WTC11 (cell line): ENCODE data around the gene GET4. TPM values are rescaled to one million over a fixed set of nuclear protein-coding genes. Genes with fewer than 3 reads are reported as not detected.

ENCODE experiments used
- ATAC-seq: fragments of 200-7000 bp; cut with Tn5 transposase; 2 replicates; pipeline ENCODE4 v1.10.0; 2021; ENCODE audit warnings: mild to moderate bottlenecking, moderate library complexity
- CTCF ChIA-PET: fragments of 300-600 bp; sonication (Branson Sonifier 250); formaldehyde crosslinking; loops from one replicate; lab custom pipeline; 2021; ENCODE audit warnings: antibody characterized with exemption; lab: Charles Lee
- POLR2A ChIA-PET: fragments of 350-600 bp; sonication (Branson Sonifier 250); formaldehyde crosslinking; loops from one replicate; lab custom pipeline; 2021; ENCODE audit warnings: antibody characterized with exemption; lab: Charles Lee
- DNase-seq: peaks from one replicate; pipeline ENCODE4 v3.0.0; 2021; ENCODE audit warnings: low spot score
- H3K27ac Mint-ChIP-seq: 2 replicates; pipeline ENCODE4 v1.8.0; 2021; ENCODE audit warnings: mixed read lengths
- H3K27me3 Mint-ChIP-seq: 2 replicates; pipeline ENCODE4 v1.8.0; 2021; ENCODE audit warnings: low read depth, mild to moderate bottlenecking, moderate library complexity, mixed read lengths
- H3K36me3 Mint-ChIP-seq: 2 replicates; pipeline ENCODE4 v1.8.0; 2021; ENCODE audit warnings: mixed read lengths
- H3K4me1 Mint-ChIP-seq: 2 replicates; pipeline ENCODE4 v1.8.0; 2022; ENCODE audit warnings: mixed read lengths
- H3K4me3 Mint-ChIP-seq: 2 replicates; pipeline ENCODE4 v1.8.0; 2021; ENCODE audit warnings: mild to moderate bottlenecking, moderate library complexity, mixed read lengths
- H3K9me3 Mint-ChIP-seq: 2 replicates; pipeline ENCODE4 v1.8.0; 2021; ENCODE audit warnings: mixed read lengths
- ESRRA ChIP-seq: sonication (generic); formaldehyde crosslinking; IDR thresholded peaks from 2 replicates; pipeline ENCODE4 v1.8.1; 2022; ENCODE audit warnings: mild to moderate bottlenecking, missing genetic modification reagents, borderline replicate concordance
- FOXP1 ChIP-seq: sonication (generic); formaldehyde crosslinking; IDR thresholded peaks from 2 replicates; pipeline ENCODE4 v1.8.0; 2022; ENCODE audit warnings: missing genetic modification reagents, mild to moderate bottlenecking, moderate library complexity, borderline replicate concordance
- GTF2I ChIP-seq: fragments of 250-450 bp; sonication (Bioruptor Pico); conservative IDR thresholded peaks from 2 replicates; pipeline ENCODE4 v1.4.0; 2021; ENCODE audit warnings: mild to moderate bottlenecking
- TEAD1 ChIP-seq: sonication (generic); formaldehyde crosslinking; IDR thresholded peaks from 2 replicates; pipeline ENCODE4 v1.8.0; 2022; ENCODE audit warnings: mild to moderate bottlenecking, missing genetic modification reagents
- ZNF219 ChIP-seq: sonication (generic); formaldehyde crosslinking; IDR thresholded peaks from 2 replicates; pipeline ENCODE4 v1.8.0; 2023; ENCODE audit warnings: missing genetic modification reagents, mild to moderate bottlenecking, borderline replicate concordance
- total RNA-seq: library from RNA; stranded (reverse); gene quantifications from 3 replicates; pipeline ENCODE4 v1.2.3, GENCODE V29; 2021
- TF ChIP-seq, protein P1 (sequence below): sonication (generic); formaldehyde crosslinking; IDR thresholded peaks from 2 replicates; pipeline ENCODE4 v1.8.0; 2022; ENCODE audit warnings: missing genetic modification reagents
- TF ChIP-seq, protein P2 (sequence below): sonication (generic); formaldehyde crosslinking; IDR thresholded peaks from 2 replicates; pipeline ENCODE4 v1.8.1; 2022; ENCODE audit warnings: missing genetic modification reagents, borderline replicate concordance
- TF ChIP-seq, protein P3 (sequence below): fragments of 250-450 bp; sonication (Bioruptor Pico); IDR thresholded peaks from 2 replicates; pipeline ENCODE4 v1.9.0; 2021; ENCODE audit warnings: mild to moderate bottlenecking
- TF ChIP-seq, protein P4 (sequence below): sonication (generic); formaldehyde crosslinking; IDR thresholded peaks from 2 replicates; pipeline ENCODE4 v1.8.1; 2022; ENCODE audit warnings: low read depth, mild to moderate bottlenecking, moderate library complexity, missing genetic modification reagents, borderline replicate concordance
- TF ChIP-seq, protein P5 (sequence below): sonication (generic); formaldehyde crosslinking; IDR thresholded peaks from 2 replicates; pipeline ENCODE4 v1.8.0; 2023; ENCODE audit warnings: missing genetic modification reagents, mild to moderate bottlenecking, borderline replicate concordance
- TF ChIP-seq, protein P6 (sequence below): sonication (generic); formaldehyde crosslinking; IDR thresholded peaks from 2 replicates; pipeline ENCODE4 v1.8.0; 2022; ENCODE audit warnings: mild to moderate bottlenecking, missing genetic modification reagents

Gene GET4
- total RNA-seq, 1 experiment from 2014 or later: 73.0 TPM

DNA sequence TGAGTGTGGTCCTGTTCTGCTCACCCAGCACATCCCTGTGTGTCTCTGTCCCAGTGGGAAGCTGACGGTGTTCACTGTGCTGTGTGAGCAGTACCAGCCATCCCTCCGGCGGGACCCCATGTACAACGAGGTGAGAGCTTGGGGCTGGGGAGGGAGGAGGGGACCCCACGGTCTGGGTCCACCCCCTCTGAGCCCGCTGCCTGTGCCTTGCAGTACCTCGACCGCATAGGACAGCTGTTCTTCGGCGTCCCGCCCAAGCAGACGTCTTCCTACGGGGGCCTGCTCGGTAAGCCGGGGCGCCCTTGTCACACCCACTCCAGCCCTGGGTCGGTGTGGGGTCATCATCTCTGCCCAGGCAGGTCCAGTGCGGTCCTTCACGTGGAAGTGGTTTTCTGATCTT lies 17.3 kb downstream of the GET4 start (continued):
- TF ChIP-seq, protein P1, sequence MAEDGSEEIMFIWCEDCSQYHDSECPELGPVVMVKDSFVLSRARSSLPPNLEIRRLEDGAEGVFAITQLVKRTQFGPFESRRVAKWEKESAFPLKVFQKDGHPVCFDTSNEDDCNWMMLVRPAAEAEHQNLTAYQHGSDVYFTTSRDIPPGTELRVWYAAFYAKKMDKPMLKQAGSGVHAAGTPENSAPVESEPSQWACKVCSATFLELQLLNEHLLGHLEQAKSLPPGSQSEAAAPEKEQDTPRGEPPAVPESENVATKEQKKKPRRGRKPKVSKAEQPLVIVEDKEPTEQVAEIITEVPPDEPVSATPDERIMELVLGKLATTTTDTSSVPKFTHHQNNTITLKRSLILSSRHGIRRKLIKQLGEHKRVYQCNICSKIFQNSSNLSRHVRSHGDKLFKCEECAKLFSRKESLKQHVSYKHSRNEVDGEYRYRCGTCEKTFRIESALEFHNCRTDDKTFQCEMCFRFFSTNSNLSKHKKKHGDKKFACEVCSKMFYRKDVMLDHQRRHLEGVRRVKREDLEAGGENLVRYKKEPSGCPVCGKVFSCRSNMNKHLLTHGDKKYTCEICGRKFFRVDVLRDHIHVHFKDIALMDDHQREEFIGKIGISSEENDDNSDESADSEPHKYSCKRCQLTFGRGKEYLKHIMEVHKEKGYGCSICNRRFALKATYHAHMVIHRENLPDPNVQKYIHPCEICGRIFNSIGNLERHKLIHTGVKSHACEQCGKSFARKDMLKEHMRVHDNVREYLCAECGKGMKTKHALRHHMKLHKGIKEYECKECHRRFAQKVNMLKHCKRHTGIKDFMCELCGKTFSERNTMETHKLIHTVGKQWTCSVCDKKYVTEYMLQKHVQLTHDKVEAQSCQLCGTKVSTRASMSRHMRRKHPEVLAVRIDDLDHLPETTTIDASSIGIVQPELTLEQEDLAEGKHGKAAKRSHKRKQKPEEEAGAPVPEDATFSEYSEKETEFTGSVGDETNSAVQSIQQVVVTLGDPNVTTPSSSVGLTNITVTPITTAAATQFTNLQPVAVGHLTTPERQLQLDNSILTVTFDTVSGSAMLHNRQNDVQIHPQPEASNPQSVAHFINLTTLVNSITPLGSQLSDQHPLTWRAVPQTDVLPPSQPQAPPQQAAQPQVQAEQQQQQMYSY (CRISPR knock-in tag): no peak

DNA sequence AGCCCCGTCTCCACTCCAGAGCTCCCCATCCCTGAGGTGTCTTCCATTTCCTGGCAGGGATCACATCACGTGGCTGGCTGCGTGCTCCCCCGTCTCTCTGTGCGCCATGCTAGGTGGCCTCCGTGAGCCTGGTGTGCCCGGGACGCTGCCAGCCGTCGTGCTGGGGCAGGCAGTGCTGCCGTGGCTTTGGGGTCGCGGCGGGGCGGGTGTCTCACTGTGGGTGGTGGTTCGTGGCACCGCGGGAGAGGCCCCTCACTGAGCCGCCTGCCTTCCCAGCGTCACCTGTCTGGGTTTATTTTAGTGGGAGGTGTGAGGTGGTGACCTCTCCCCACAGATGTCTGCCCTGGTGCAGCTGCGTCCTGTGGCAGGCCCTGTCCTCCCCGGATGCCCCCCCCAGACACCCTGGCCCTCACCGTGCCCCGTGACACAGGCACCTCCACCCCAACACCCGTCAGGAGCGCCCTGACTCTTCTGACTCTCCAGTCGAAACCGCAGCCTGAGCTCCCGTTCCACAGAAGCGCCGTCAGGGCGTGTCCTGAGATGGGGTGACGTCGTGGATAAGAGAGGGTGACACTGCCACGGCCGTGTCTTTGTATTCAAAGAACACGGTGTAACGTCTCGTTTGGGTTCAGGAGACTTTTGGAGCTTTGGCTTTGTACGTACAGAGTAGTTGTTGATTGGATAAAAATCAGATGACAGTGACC lies 18.0 kb downstream of the GET4 start:
- no peaks in the 10 kb centered on the region for H3K9me3 Mint-ChIP-seq
- ATAC-seq (no peak), DNase-seq (no peak)
- no peak overlapping the region for H3K27ac Mint-ChIP-seq
- H3K4me1 Mint-ChIP-seq: no peaks in the 10 kb centered on the region
- H3K27me3 Mint-ChIP-seq: no peaks in the 10 kb centered on the region
- no peak overlapping the region for H3K4me3 Mint-ChIP-seq
- ChIA-PET CTCF (interaction anchor here (1.2 kb wide), 1 partner anchor 9 kb away, joined by 3 read pairs; no protein-coding TSS in a partner anchor), POLR2A (no interaction called here)
- TF ChIP-seq FOXP1 (CRISPR knock-in tag) (no peak), ESRRA (no peak)
- TF ChIP-seq, protein P2, sequence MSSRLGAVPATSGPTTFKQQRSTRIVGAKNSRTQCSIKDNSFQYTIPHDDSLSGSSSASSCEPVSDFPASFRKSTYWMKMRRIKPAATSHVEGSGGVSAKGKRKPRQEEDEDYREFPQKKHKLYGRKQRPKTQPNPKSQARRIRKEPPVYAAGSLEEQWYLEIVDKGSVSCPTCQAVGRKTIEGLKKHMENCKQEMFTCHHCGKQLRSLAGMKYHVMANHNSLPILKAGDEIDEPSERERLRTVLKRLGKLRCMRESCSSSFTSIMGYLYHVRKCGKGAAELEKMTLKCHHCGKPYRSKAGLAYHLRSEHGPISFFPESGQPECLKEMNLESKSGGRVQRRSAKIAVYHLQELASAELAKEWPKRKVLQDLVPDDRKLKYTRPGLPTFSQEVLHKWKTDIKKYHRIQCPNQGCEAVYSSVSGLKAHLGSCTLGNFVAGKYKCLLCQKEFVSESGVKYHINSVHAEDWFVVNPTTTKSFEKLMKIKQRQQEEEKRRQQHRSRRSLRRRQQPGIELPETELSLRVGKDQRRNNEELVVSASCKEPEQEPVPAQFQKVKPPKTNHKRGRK: no peak
- TF ChIP-seq, protein P3, sequence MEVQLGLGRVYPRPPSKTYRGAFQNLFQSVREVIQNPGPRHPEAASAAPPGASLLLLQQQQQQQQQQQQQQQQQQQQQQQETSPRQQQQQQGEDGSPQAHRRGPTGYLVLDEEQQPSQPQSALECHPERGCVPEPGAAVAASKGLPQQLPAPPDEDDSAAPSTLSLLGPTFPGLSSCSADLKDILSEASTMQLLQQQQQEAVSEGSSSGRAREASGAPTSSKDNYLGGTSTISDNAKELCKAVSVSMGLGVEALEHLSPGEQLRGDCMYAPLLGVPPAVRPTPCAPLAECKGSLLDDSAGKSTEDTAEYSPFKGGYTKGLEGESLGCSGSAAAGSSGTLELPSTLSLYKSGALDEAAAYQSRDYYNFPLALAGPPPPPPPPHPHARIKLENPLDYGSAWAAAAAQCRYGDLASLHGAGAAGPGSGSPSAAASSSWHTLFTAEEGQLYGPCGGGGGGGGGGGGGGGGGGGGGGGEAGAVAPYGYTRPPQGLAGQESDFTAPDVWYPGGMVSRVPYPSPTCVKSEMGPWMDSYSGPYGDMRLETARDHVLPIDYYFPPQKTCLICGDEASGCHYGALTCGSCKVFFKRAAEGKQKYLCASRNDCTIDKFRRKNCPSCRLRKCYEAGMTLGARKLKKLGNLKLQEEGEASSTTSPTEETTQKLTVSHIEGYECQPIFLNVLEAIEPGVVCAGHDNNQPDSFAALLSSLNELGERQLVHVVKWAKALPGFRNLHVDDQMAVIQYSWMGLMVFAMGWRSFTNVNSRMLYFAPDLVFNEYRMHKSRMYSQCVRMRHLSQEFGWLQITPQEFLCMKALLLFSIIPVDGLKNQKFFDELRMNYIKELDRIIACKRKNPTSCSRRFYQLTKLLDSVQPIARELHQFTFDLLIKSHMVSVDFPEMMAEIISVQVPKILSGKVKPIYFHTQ (CRISPR knock-in tag): no peak
- H3K36me3 Mint-ChIP-seq: peaks cover 51% of the 10 kb centered on the region

DNA sequence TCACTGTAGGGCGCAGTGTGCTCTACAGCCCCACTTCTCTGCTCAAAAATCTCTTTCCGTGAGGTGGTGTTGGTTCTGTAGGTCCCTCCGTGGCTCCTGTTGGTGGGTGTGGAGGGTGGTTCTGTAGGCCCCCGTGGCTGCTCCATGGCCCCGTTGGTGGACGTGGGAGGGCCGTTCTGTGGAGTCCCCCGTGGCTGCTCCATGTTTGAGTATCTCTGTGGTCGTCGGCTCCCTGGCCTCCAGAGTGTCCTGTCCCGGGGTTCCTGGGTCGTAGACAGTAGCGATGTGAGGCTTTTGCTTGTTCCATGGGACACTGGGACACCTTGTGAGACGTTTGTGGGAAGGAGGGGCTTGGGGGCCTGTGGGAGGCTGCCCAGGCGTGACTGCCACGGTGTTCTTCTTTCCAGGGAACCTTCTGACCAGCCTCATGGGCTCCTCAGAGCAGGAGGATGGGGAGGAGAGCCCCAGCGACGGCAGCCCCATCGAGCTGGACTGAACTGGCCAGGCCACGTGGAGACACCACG lies 18.6 kb downstream of the GET4 start:
- no peak overlapping the region for H3K27ac Mint-ChIP-seq
- no peak for ATAC-seq
- no peak for DNase-seq
- POLR2A ChIA-PET: no interaction called here
- H3K27me3 Mint-ChIP-seq: no peaks in the 10 kb centered on the region
- peaks cover 51% of the 10 kb centered on the region for H3K36me3 Mint-ChIP-seq
- no peak overlapping the region for H3K4me3 Mint-ChIP-seq
- no peaks in the 10 kb centered on the region for H3K9me3 Mint-ChIP-seq
- no peak for TF ChIP-seq TEAD1 (CRISPR knock-in tag)
- TF ChIP-seq, protein P4, sequence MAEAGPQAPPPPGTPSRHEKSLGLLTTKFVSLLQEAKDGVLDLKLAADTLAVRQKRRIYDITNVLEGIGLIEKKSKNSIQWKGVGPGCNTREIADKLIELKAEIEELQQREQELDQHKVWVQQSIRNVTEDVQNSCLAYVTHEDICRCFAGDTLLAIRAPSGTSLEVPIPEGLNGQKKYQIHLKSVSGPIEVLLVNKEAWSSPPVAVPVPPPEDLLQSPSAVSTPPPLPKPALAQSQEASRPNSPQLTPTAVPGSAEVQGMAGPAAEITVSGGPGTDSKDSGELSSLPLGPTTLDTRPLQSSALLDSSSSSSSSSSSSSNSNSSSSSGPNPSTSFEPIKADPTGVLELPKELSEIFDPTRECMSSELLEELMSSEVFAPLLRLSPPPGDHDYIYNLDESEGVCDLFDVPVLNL: no peak
- TF ChIP-seq, protein P5, sequence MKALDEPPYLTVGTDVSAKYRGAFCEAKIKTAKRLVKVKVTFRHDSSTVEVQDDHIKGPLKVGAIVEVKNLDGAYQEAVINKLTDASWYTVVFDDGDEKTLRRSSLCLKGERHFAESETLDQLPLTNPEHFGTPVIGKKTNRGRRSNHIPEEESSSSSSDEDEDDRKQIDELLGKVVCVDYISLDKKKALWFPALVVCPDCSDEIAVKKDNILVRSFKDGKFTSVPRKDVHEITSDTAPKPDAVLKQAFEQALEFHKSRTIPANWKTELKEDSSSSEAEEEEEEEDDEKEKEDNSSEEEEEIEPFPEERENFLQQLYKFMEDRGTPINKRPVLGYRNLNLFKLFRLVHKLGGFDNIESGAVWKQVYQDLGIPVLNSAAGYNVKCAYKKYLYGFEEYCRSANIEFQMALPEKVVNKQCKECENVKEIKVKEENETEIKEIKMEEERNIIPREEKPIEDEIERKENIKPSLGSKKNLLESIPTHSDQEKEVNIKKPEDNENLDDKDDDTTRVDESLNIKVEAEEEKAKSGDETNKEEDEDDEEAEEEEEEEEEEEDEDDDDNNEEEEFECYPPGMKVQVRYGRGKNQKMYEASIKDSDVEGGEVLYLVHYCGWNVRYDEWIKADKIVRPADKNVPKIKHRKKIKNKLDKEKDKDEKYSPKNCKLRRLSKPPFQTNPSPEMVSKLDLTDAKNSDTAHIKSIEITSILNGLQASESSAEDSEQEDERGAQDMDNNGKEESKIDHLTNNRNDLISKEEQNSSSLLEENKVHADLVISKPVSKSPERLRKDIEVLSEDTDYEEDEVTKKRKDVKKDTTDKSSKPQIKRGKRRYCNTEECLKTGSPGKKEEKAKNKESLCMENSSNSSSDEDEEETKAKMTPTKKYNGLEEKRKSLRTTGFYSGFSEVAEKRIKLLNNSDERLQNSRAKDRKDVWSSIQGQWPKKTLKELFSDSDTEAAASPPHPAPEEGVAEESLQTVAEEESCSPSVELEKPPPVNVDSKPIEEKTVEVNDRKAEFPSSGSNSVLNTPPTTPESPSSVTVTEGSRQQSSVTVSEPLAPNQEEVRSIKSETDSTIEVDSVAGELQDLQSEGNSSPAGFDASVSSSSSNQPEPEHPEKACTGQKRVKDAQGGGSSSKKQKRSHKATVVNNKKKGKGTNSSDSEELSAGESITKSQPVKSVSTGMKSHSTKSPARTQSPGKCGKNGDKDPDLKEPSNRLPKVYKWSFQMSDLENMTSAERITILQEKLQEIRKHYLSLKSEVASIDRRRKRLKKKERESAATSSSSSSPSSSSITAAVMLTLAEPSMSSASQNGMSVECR: no peak
- TF ChIP-seq, protein P6, sequence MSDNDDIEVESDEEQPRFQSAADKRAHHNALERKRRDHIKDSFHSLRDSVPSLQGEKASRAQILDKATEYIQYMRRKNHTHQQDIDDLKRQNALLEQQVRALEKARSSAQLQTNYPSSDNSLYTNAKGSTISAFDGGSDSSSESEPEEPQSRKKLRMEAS: no peak
- no peak for TF ChIP-seq GTF2I (CRISPR knock-in tag)
- no peak for TF ChIP-seq ZNF219 (CRISPR knock-in tag)
- CTCF ChIA-PET: no interaction called here
- no peaks in the 10 kb centered on the region for H3K4me1 Mint-ChIP-seq
